ENCODE results near the gene NTSR1.

GRCh38 chr20:62776035-62776691 lies 67.5 kb downstream of the NTSR1 start:
- TF ChIP-seq TAF1 (IDR thresholded peaks at IDR 0.05; ENCODE audit: low read depth, low read length): no peak
- no peak for TF ChIP-seq POLR2A (IDR thresholded peaks at IDR 0.05; ENCODE audit: low read depth, low read length)
- no peak for TF ChIP-seq POU2F2 (IDR thresholded peaks at IDR 0.05; ENCODE audit: low read depth, low read length)
- no peak for TF ChIP-seq POLR2AphosphoS5 (IDR thresholded peaks at IDR 0.05; ENCODE audit: low read depth, low read length)
- TF ChIP-seq SPI1 (IDR thresholded peaks at IDR 0.05; ENCODE audit: low read depth, low read length): no peak

Data from GM12891 (cell line).